Measurements from ENCODE around the gene WSCD1.

WSCD1 gene

GRCh38 chr17:6094926-6095325 lies 24.7 kb downstream of the WSCD1 start:
- ChIA-PET CTCF (no interaction called here), POLR2A (ENCODE audit: low non-redundant PET) (no interaction called here)
- no peak overlapping the region for H3K27ac ChIP-seq
- no peak for TF ChIP-seq CTCF (conservative IDR thresholded peaks at IDR 0.05; ENCODE audit: low read depth)
- no peak for DNase-seq (ENCODE audit: low spot score)

GRCh38 chr17:6095501-6095900 lies 25.3 kb downstream of the WSCD1 start:
- no peak overlapping the region for H3K27ac ChIP-seq
- DNase-seq (ENCODE audit: low spot score) = no peak
- CTCF ChIA-PET = no interaction called here
- POLR2A ChIA-PET (ENCODE audit: low non-redundant PET) = no interaction called here
- no peak for TF ChIP-seq CTCF (conservative IDR thresholded peaks at IDR 0.05; ENCODE audit: low read depth)

- no peak overlapping the region for H3K27ac ChIP-seq
- no peak for TF ChIP-seq CTCF (conservative IDR thresholded peaks at IDR 0.05; ENCODE audit: low read depth)
- ChIA-PET CTCF (interaction anchor here (0.7 kb wide), 1 partner anchor 19 kb away, joined by 3 read pairs; no protein-coding TSS in a partner anchor), POLR2A (ENCODE audit: low non-redundant PET) (no interaction called here)
- no peak for DNase-seq (ENCODE audit: low spot score)
Measured at GRCh38 chr17:6096201-6097004, 26.2 kb downstream of the WSCD1 start.

GRCh38 chr17:6097005-6097279 lies 26.8 kb downstream of the WSCD1 start:
- CTCF ChIA-PET = interaction anchor here (0.7 kb wide), 1 partner anchor 19 kb away, joined by 3 read pairs; no protein-coding TSS in a partner anchor
- no peak overlapping the region for H3K27ac ChIP-seq
- POLR2A ChIA-PET (ENCODE audit: low non-redundant PET) = no interaction called here

GRCh38 chr17:6098050-6098822 lies 28.1 kb downstream of the WSCD1 start:
- CTCF ChIA-PET = interaction anchor here (0.6 kb wide), 1 partner anchor 27 kb away, joined by 4 read pairs; no protein-coding TSS in a partner anchor
- no peak for TF ChIP-seq CTCF (conservative IDR thresholded peaks at IDR 0.05; ENCODE audit: low read depth)
- no peak for DNase-seq (ENCODE audit: low spot score)
- POLR2A ChIA-PET (ENCODE audit: low non-redundant PET) = no interaction called here
- no peak overlapping the region for H3K27ac ChIP-seq

More at GRCh38 chr17:6097005-6097279, 26.8 kb downstream of the WSCD1 start:
- DNase-seq (ENCODE audit: low spot score) = no peak
- no peak for TF ChIP-seq CTCF (conservative IDR thresholded peaks at IDR 0.05; ENCODE audit: low read depth)

GRCh38 chr17:6098823-6099180 lies 28.6 kb downstream of the WSCD1 start:
- TF ChIP-seq CTCF (conservative IDR thresholded peaks at IDR 0.05; ENCODE audit: low read depth) = no peak
- ChIA-PET POLR2A (ENCODE audit: low non-redundant PET) (no interaction called here), CTCF (no interaction called here)
- no peak overlapping the region for H3K27ac ChIP-seq
- DNase-seq (ENCODE audit: low spot score) = no peak

All from RWPE1 (cell line).